ENCODE results near the gene FANCE. TPM values are rescaled to one million over a fixed set of nuclear protein-coding genes. Genes with fewer than 3 reads are reported as not detected.

Gene FANCE
- total and polyA plus RNA-seq, 9 of the 15 experiments (the other 6 are each of a cell fraction or from before 2014, with no cell fraction given): 5.7 to 30.2 (median 17.0) TPM

- TF ChIP-seq ARID4B (CRISPR knock-in tag; IDR thresholded peaks at IDR 0.05): no peak
- no peak for TF ChIP-seq ZSCAN32 (CRISPR knock-in tag; IDR thresholded peaks at IDR 0.05)
- no peak for TF ChIP-seq ELK3 (CRISPR knock-in tag; IDR thresholded peaks at IDR 0.05)
- TF ChIP-seq ZNF239 (CRISPR knock-in tag; IDR thresholded peaks at IDR 0.05): no peak
- no peak for TF ChIP-seq THRAP3 (IDR thresholded peaks at IDR 0.05; ENCODE audit: borderline replicate concordance)
- no peak for TF ChIP-seq RBM22 (IDR thresholded peaks at IDR 0.05; ENCODE audit: low read depth, low read length, poor library complexity, severe bottlenecking)
- TF ChIP-seq HNRNPH1 (optimal IDR thresholded peaks at IDR 0.05; ENCODE audit: low read depth, low read length): no peak
- 0 out of 2 replicates have a peak, but pooled peaks have one; percentile 13 for TF ChIP-seq PML (IDR thresholded peaks at IDR 0.05; ENCODE audit: low read length)
- no peak for TF ChIP-seq PHF20 (IDR thresholded peaks at IDR 0.05; ENCODE audit: partially characterized antibody)
- no peak for TF ChIP-seq YY1 (IDR thresholded peaks at IDR 0.05; ENCODE audit: borderline replicate concordance in 1 of 3, control insufficient read depth in 1 of 3, extremely low read depth in 1 of 3, insufficient read depth in 3 of 3, insufficient read length in 1 of 3, insufficient replicate concordance in 2 of 3, low read depth in 1 of 3, low read length in 2 of 3)
- no peak for TF ChIP-seq MBD1 (CRISPR knock-in tag; IDR thresholded peaks at IDR 0.05)
- no peak for TF ChIP-seq ZBTB8A (IDR thresholded peaks at IDR 0.05; ENCODE audit: partially characterized antibody)
- TF ChIP-seq HMG20A (CRISPR knock-in tag; conservative IDR thresholded peaks at IDR 0.05): no peak
- peak; percentile 35; the same call in 1 of the 2 replicates for TF ChIP-seq EP400 (IDR thresholded peaks at IDR 0.05)
- 0 out of 2 replicates have a peak, but pooled peaks have one; percentile 9 for TF ChIP-seq EGR1 (conservative IDR thresholded peaks at IDR 0.05)
- TF ChIP-seq, protein P1, sequence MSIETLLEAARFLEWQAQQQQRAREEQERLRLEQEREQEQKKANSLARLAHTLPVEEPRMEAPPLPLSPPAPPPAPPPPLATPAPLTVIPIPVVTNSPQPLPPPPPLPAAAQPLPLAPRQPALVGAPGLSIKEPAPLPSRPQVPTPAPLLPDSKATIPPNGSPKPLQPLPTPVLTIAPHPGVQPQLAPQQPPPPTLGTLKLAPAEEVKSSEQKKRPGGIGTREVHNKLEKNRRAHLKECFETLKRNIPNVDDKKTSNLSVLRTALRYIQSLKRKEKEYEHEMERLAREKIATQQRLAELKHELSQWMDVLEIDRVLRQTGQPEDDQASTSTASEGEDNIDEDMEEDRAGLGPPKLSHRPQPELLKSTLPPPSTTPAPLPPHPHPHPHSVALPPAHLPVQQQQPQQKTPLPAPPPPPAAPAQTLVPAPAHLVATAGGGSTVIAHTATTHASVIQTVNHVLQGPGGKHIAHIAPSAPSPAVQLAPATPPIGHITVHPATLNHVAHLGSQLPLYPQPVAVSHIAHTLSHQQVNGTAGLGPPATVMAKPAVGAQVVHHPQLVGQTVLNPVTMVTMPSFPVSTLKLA (conservative IDR thresholded peaks at IDR 0.05): peak; percentile 85 to 87
- no peak for TF ChIP-seq ZNF707 (CRISPR knock-in tag; conservative IDR thresholded peaks at IDR 0.05)
- TF ChIP-seq LEF1 (IDR thresholded peaks at IDR 0.05): no peak
Measured at GRCh38 chr6:35453236-35453635, 1.1 kb downstream of the FANCE start (continued).
